Measurements from ENCODE around the gene LGALS3BP.

The LGALS3BP gene

GRCh38 chr17:78939615-78940014 is 40.1 kb downstream of the LGALS3BP start:
- DNase-seq (ENCODE audit: low read depth): no peak

- no peak for DNase-seq (ENCODE audit: low read depth)
Observed at GRCh38 chr17:78937561-78937960, 42.2 kb downstream of the LGALS3BP start.

- DNase-seq (ENCODE audit: low read depth): peak; percentile 99
Observed at GRCh38 chr17:78935419-78936323, 44.1 kb downstream of the LGALS3BP start.

GRCh38 chr17:78934681-78935418 is 44.9 kb downstream of the LGALS3BP start:
- no peak for DNase-seq (ENCODE audit: low read depth)

- peak; percentile 97 for DNase-seq (ENCODE audit: low read depth)
Observed at GRCh38 chr17:78933959-78934568, 45.7 kb downstream of the LGALS3BP start.

GRCh38 chr17:78933025-78933958 is 46.4 kb downstream of the LGALS3BP start:
- peak; percentile 99 for DNase-seq (ENCODE audit: low read depth)

- no peak for DNase-seq (ENCODE audit: low read depth)
Observed at GRCh38 chr17:78929908-78930775, 49.6 kb downstream of the LGALS3BP start.

- DNase-seq (ENCODE audit: low read depth): peak; percentile 67
Observed at GRCh38 chr17:78925662-78926555, 53.8 kb downstream of the LGALS3BP start.

GRCh38 chr17:78925234-78925633 is 54.5 kb downstream of the LGALS3BP start, which contains the start of gene TIMP2:
TIMP2 (minus strand) TSS chr17:78925387; CDS start chr17:78925088, 299 bp downstream.
- peak; percentile 75 for DNase-seq (ENCODE audit: low read depth)

GRCh38 chr17:78924481-78925151 is 55.1 kb downstream of the LGALS3BP start:
- DNase-seq (ENCODE audit: low read depth): no peak

GRCh38 chr17:78923660-78924453 is 55.9 kb downstream of the LGALS3BP start:
- no peak for DNase-seq (ENCODE audit: low read depth)

GRCh38 chr17:78922816-78923498 is 56.8 kb downstream of the LGALS3BP start:
- no peak for DNase-seq (ENCODE audit: low read depth)

GRCh38 chr17:78921437-78921971 is 58.2 kb downstream of the LGALS3BP start:
- DNase-seq (ENCODE audit: low read depth): no peak

Data from amniotic epithelial cell (primary cell).